ENCODE results near the gene CCDC9B.

CCDC9B gene

GRCh38 chr15:40365624-40366456, 25.1 kb upstream of the CCDC9B start:
- no peak for DNase-seq (ENCODE audit: low spot score)

- DNase-seq (ENCODE audit: low spot score) = no peak
Observed at GRCh38 chr15:40365016-40365415, 24.3 kb upstream of the CCDC9B start.

- no peak for DNase-seq (ENCODE audit: low spot score)
Observed at GRCh38 chr15:40364251-40364650, 23.5 kb upstream of the CCDC9B start.

- DNase-seq (ENCODE audit: low spot score) = no peak
Observed at GRCh38 chr15:40363611-40364010, 22.9 kb upstream of the CCDC9B start.

- DNase-seq (ENCODE audit: low spot score) = no peak
Observed at GRCh38 chr15:40361640-40362039, 20.9 kb upstream of the CCDC9B start.

- DNase-seq (ENCODE audit: low spot score) = no peak
Observed at GRCh38 chr15:40360015-40360414, 19.3 kb upstream of the CCDC9B start.

- DNase-seq (ENCODE audit: low spot score) = no peak
Observed at GRCh38 chr15:40358471-40359353, 18.0 kb upstream of the CCDC9B start.

GRCh38 chr15:40357723-40358470, 17.2 kb upstream of the CCDC9B start, which contains the start of gene DISP2:
Gene DISP2 (plus strand): TSS chr15:40358219. CDS start chr15:40358322, 103 bp downstream.
- peak; percentile 89 for DNase-seq (ENCODE audit: low spot score)

- DNase-seq (ENCODE audit: low spot score) = no peak
Observed at GRCh38 chr15:40357246-40357645, 16.5 kb upstream of the CCDC9B start.

- DNase-seq (ENCODE audit: low spot score) = no peak
Observed at GRCh38 chr15:40355976-40356585, 15.3 kb upstream of the CCDC9B start.

- DNase-seq (ENCODE audit: low spot score) = no peak
Observed at GRCh38 chr15:40354408-40355171, 13.9 kb upstream of the CCDC9B start.

- no peak for DNase-seq (ENCODE audit: low spot score)
Observed at GRCh38 chr15:40353697-40354096, 13.0 kb upstream of the CCDC9B start.

GRCh38 chr15:40352281-40352901, 11.7 kb upstream of the CCDC9B start:
- DNase-seq (ENCODE audit: low spot score) = no peak

GRCh38 chr15:40349163-40349562, 8.4 kb upstream of the CCDC9B start:
- DNase-seq (ENCODE audit: low spot score) = no peak

- DNase-seq (ENCODE audit: low spot score) = no peak
Observed at GRCh38 chr15:40348474-40348870, 7.7 kb upstream of the CCDC9B start.

- no peak for DNase-seq (ENCODE audit: low spot score)
Observed at GRCh38 chr15:40347559-40348473, 7.1 kb upstream of the CCDC9B start.

- DNase-seq (ENCODE audit: low spot score) = no peak
Observed at GRCh38 chr15:40346579-40347558, 6.1 kb upstream of the CCDC9B start.

- DNase-seq (ENCODE audit: low spot score) = no peak
Observed at GRCh38 chr15:40345867-40346578, 5.3 kb upstream of the CCDC9B start.
